Vagina (tissue), 2 donors: ENCODE measurements around the gene BEND7. TPM values are rescaled to one million over a fixed set of nuclear protein-coding genes. Genes with fewer than 3 reads are reported as not detected.

Experiments
- DNase-seq, 2 donors: peaks; one replicate each; pipeline ENCODE4 v3.0.0-alpha.2; 2017; ENCODE audit errors: extremely low spot score in 2 of 2
- H3K27ac ChIP-seq: fragments of 200-600 bp; sonication (generic); one replicate; pipeline ENCODE4 v1.5.1; 2019
- H3K27me3 ChIP-seq: fragments of 200-600 bp; sonication (generic); one replicate; pipeline ENCODE4 v1.5.1; 2019
- H3K36me3 ChIP-seq, 2 donors: fragments of 200-600 bp; sonication (generic); one replicate each; pipeline ENCODE4 v1.5.1; 2017 to 2019
- H3K4me1 ChIP-seq: fragments of 200-600 bp; sonication (generic); one replicate; pipeline ENCODE4 v1.5.1; 2019
- H3K4me3 ChIP-seq, 2 donors: fragments of 200-600 bp; sonication (generic); 1 replicate in 1 of 2; 2 replicates in 1 of 2; pipeline ENCODE4 v1.5.1; 2016 to 2019
- H3K9me3 ChIP-seq: fragments of 200-600 bp; sonication (generic); one replicate; pipeline ENCODE4 v1.5.1; 2019
- POLR2A ChIP-seq, 2 donors: fragments of 450-650 bp; IDR thresholded peaks; one replicate each; pipeline ENCODE4 v1.6.1; 2017; ENCODE audit warnings: antibody characterized with exemption in 2 of 2, mild to moderate bottlenecking in 2 of 2, moderate library complexity in 2 of 2
- POLR2AphosphoS5 ChIP-seq, 2 donors: sonication (generic); formaldehyde crosslinking; IDR thresholded peaks; one replicate each; pipeline ENCODE4 v1.9.0; 2017; ENCODE audit warnings: antibody characterized with exemption in 2 of 2, mild to moderate bottlenecking in 2 of 2, low read depth in 1 of 2; ENCODE audit not compliant: insufficient read depth in 1 of 2
- intact Hi-C: fragments of 100-400 bp; cut with DNase I; formaldehyde crosslinking; loops from one replicate; pipeline ENCODE4 v1.15.1; 2023
- total RNA-seq: library from RNA; depleted of rRNA; stranded (reverse); fragments of >200 nt; gene quantifications from one replicate; pipeline ENCODE4 v1.2.3, GENCODE V29; 2016
- TF ChIP-seq, protein P1 (sequence below), 3 experiments: fragments of 450-650 bp in 2 of 3; fragments of 200-600 bp in 1 of 3; sonication (generic) in 1 of 3; IDR thresholded peaks; one replicate each; pipeline ENCODE4 v1.5.1; 2017 to 2019; ENCODE audit warnings: antibody characterized with exemption in 3 of 3, mild to moderate bottlenecking in 2 of 3, moderate library complexity in 2 of 3

The BEND7 gene
- total RNA-seq, 1 donor from 2014 or later = 16.2 TPM

DNA sequence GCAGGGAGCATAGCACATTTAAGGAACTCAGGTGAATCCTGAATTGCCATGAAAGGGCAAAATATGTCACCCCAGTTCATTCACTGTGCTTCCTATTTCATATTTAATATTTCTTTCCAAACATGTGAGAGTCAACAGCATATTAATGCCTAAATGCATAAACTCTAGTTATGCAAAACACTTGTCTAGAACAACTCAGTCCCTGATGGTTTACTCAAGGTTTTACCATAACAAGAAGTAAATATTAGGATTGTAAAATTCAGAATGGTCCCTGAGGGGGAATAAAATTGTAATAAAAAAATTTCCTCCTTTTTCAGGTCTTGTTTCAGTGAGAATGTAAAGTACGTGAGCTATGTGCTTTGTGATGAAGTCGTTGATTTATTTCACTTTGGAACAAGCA, 129.1 kb downstream of the BEND7 start:
- H3K27me3 ChIP-seq = no peaks in the 10 kb centered on the region
- no peaks in the 10 kb centered on the region for H3K9me3 ChIP-seq
- H3K27ac ChIP-seq = no peak overlapping the region
- H3K4me1 ChIP-seq = no peaks in the 10 kb centered on the region
- no peaks in the 10 kb centered on the region for H3K36me3 ChIP-seq
- DNase-seq = no peak
- intact Hi-C loops = no loop called here
- no peak for TF ChIP-seq POLR2A (IDR thresholded peaks at IDR 0.05)
- TF ChIP-seq, protein P1, sequence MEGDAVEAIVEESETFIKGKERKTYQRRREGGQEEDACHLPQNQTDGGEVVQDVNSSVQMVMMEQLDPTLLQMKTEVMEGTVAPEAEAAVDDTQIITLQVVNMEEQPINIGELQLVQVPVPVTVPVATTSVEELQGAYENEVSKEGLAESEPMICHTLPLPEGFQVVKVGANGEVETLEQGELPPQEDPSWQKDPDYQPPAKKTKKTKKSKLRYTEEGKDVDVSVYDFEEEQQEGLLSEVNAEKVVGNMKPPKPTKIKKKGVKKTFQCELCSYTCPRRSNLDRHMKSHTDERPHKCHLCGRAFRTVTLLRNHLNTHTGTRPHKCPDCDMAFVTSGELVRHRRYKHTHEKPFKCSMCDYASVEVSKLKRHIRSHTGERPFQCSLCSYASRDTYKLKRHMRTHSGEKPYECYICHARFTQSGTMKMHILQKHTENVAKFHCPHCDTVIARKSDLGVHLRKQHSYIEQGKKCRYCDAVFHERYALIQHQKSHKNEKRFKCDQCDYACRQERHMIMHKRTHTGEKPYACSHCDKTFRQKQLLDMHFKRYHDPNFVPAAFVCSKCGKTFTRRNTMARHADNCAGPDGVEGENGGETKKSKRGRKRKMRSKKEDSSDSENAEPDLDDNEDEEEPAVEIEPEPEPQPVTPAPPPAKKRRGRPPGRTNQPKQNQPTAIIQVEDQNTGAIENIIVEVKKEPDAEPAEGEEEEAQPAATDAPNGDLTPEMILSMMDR (IDR thresholded peaks at IDR 0.05) = no peak
- no peak for TF ChIP-seq POLR2AphosphoS5 (IDR thresholded peaks at IDR 0.05; ENCODE audit: insufficient read depth in 1 of 2, low read depth in 1 of 2)
- H3K4me3 ChIP-seq = no peak overlapping the region

DNA sequence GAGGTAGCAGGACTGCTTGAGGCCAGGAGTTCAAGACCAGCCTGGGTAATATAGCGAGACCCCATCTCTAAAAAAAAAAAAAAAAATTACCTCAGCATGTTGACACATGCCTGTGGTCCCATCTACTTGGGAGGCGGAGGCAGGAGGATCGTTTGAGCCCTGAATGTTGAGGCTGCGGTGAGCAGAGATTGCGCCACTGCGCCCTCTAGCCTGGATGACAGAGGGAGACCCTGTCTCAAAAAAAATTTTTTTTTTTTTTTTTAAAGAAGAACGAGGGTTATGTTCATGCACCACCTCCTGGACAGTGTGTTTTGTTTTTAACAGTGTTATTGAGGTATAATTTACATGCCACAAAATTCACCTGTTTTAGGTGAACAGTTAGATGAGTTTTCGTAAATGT, 129.6 kb downstream of the BEND7 start:
- Histone ChIP-seq H3K27me3 (no peaks in the 10 kb centered on the region), H3K27ac (no peak overlapping the region), H3K36me3 (no peaks in the 10 kb centered on the region), H3K4me1 (no peaks in the 10 kb centered on the region), H3K9me3 (no peaks in the 10 kb centered on the region), H3K4me3 (no peak overlapping the region)
- no peak for DNase-seq
- TF ChIP-seq POLR2AphosphoS5 (IDR thresholded peaks at IDR 0.05; ENCODE audit: insufficient read depth in 1 of 2, low read depth in 1 of 2) = no peak
- TF ChIP-seq, protein P1 (IDR thresholded peaks at IDR 0.05) = no peak
- TF ChIP-seq POLR2A (IDR thresholded peaks at IDR 0.05) = no peak
- intact Hi-C loops = no loop called here

DNA sequence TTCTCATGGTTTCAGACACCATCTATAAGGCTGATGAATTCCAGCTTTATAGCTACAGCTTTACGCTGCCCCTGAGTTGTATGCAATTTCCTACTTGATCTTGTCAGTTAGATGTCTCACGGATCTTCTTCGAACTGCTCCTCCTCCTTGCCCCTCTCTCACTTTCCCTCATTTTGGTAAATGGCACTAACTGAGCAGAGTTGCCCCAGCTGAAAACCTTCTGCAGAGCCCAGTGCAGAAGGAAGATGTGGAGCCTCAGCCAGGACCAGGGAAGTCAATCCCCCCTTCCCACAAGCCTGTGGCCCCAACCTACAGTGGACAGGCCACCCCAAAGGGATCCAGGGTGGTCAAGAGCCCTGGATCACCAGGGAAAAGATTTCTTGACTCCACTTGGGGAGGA, 131.8 kb downstream of the BEND7 start:
- H3K36me3 ChIP-seq = no peaks in the 10 kb centered on the region
- no peaks in the 10 kb centered on the region for H3K4me1 ChIP-seq
- TF ChIP-seq, protein P1 (IDR thresholded peaks at IDR 0.05) = no peak
- no peak for TF ChIP-seq POLR2AphosphoS5 (IDR thresholded peaks at IDR 0.05; ENCODE audit: insufficient read depth in 1 of 2, low read depth in 1 of 2)
- TF ChIP-seq POLR2A (IDR thresholded peaks at IDR 0.05) = no peak
- H3K27ac ChIP-seq = no peak overlapping the region
- H3K4me3 ChIP-seq = no peak overlapping the region
- H3K9me3 ChIP-seq = no peaks in the 10 kb centered on the region
- no peak for DNase-seq
- intact Hi-C loops = no loop called here
- H3K27me3 ChIP-seq = no peaks in the 10 kb centered on the region

DNA sequence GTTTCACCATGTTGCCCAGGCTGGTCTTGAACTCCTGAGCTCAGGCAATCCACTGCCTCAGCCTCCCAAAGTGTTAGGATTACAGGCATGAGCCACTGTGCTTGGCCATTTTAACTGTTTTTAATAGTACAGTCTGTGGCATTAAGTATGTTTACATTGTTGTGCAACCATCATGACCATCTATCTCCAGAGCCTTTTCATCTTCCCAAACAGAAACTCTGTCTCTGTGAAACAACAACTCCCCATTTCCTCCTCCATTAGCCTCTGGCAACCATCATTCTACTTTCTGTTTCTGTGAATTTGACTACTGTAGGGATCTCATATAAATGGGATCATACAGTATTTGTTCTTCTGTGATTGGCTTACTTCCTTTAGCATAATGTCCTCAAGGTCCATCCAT, 132.4 kb downstream of the BEND7 start:
- Histone ChIP-seq H3K9me3 (no peaks in the 10 kb centered on the region), H3K36me3 (no peaks in the 10 kb centered on the region), H3K27me3 (no peaks in the 10 kb centered on the region), H3K4me3 (no peak overlapping the region), H3K4me1 (no peaks in the 10 kb centered on the region), H3K27ac (no peak overlapping the region)
- DNase-seq = no peak
- intact Hi-C loops = no loop called here
- TF ChIP-seq POLR2A (IDR thresholded peaks at IDR 0.05) (no peak), POLR2AphosphoS5 (IDR thresholded peaks at IDR 0.05; ENCODE audit: insufficient read depth in 1 of 2, low read depth in 1 of 2) (no peak)
- TF ChIP-seq, protein P1 (IDR thresholded peaks at IDR 0.05) = no peak

DNA sequence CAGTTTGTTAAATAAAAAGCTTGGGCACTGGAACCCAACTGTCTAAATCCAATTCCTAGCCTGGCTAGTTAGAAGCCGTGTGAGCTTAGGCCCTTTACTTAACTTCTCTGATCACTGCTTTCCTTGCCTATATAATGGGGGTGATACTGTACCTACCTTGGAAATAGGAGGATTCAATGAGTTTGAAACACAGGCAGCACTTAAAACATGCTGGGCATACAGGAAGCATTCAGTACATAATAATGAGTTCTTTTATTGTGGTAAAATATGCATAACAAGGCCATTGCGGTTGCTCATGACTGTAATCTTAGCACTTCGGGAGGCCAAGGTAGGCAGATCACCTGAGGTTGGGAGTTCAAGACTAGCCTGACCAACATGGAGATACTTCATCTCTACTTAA, 133.3 kb downstream of the BEND7 start:
- DNase-seq = no peak
- H3K27me3 ChIP-seq = no peaks in the 10 kb centered on the region
- intact Hi-C loops = no loop called here
- TF ChIP-seq POLR2AphosphoS5 (IDR thresholded peaks at IDR 0.05; ENCODE audit: insufficient read depth in 1 of 2, low read depth in 1 of 2) (no peak), POLR2A (IDR thresholded peaks at IDR 0.05) (no peak)
- TF ChIP-seq, protein P1 (IDR thresholded peaks at IDR 0.05) = no peak
- no peak overlapping the region for H3K4me3 ChIP-seq
- H3K9me3 ChIP-seq = no peaks in the 10 kb centered on the region
- no peaks in the 10 kb centered on the region for H3K4me1 ChIP-seq
- no peaks in the 10 kb centered on the region for H3K36me3 ChIP-seq
- no peak overlapping the region for H3K27ac ChIP-seq
